Stimulated activated naive CD8-positive, alpha-beta T cell treated with anti-CD3 and anti-CD28 coated beads, Interleukin-15, Interleukin-2, amounts not matched to agents 100 ng/mL and 50 ng/mL, for 24 hours (primary cell): ENCODE data around the gene CYP19A1.
"Not testable (repeated sequence)": the region's sequence is repeated elsewhere in the genome, so short reads cannot be mapped to it uniquely, and the experiment has no call there.

Experiments used
- H3K27ac Mint-ChIP-seq: one replicate; pipeline ENCODE4 v1.8.0; 2021; ENCODE audit warnings: mild to moderate bottlenecking, mixed read lengths
- H3K27me3 Mint-ChIP-seq: one replicate; pipeline ENCODE4 v1.8.0; 2021; ENCODE audit warnings: mixed read lengths
- H3K36me3 Mint-ChIP-seq: one replicate; pipeline ENCODE4 v1.8.0; 2021; ENCODE audit warnings: low read depth, mixed read lengths
- H3K4me1 Mint-ChIP-seq: one replicate; pipeline ENCODE4 v1.8.0; 2021; ENCODE audit warnings: low read depth, mixed read lengths
- H3K4me3 Mint-ChIP-seq: one replicate; pipeline ENCODE4 v1.8.0; 2021; ENCODE audit warnings: mild to moderate bottlenecking, mixed read lengths
- H3K9me3 Mint-ChIP-seq: one replicate; pipeline ENCODE4 v1.8.0; 2021; ENCODE audit warnings: mixed read lengths

The CYP19A1 gene

DNA sequence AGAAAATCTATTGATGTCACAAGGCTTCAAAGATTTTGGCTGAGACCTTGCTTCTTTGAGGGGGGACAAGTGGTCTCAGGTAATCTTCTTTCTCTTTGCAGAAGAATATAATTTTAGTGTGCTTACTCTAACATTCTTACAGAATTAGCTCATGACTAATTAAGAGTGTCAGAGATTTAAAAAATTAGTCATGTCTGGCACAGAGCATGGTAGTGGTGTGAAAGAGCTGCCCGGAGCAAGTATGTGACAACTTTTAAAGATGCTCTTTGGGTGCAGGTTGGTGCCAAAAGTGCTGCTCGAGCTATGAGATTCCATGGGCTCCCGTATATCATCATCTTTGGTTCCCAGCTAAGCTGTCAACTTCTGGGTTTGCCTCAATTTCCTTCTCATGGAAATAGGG, 31.1 kb downstream of the CYP19A1 start:
- Mint-ChIP-seq H3K4me1 (no peaks in the 10 kb centered on the region), H3K27me3 (peaks cover 20% of the 10 kb centered on the region)

GRCh38 chr15:51303462-51303980, 34.9 kb downstream of the CYP19A1 start:
- Mint-ChIP-seq H3K27me3 (peaks cover 27% of the 10 kb centered on the region), H3K36me3 (no peaks in the 10 kb centered on the region), H3K27ac (no peak overlapping the region), H3K4me1 (no peaks in the 10 kb centered on the region), H3K4me3 (no peak overlapping the region), H3K9me3 (no peaks in the 10 kb centered on the region)

More for the DNA sequence above, 31.1 kb downstream of the CYP19A1 start:
- Mint-ChIP-seq H3K36me3 (no peaks in the 10 kb centered on the region), H3K4me3 (no peak overlapping the region), H3K27ac (no peak overlapping the region), H3K9me3 (no peaks in the 10 kb centered on the region)

GRCh38 chr15:51302480-51302879, 35.9 kb downstream of the CYP19A1 start:
- Mint-ChIP-seq H3K27me3 (peaks cover 27% of the 10 kb centered on the region), H3K27ac (no peak overlapping the region), H3K4me3 (no peak overlapping the region), H3K9me3 (no peaks in the 10 kb centered on the region), H3K4me1 (no peaks in the 10 kb centered on the region), H3K36me3 (no peaks in the 10 kb centered on the region)

DNA sequence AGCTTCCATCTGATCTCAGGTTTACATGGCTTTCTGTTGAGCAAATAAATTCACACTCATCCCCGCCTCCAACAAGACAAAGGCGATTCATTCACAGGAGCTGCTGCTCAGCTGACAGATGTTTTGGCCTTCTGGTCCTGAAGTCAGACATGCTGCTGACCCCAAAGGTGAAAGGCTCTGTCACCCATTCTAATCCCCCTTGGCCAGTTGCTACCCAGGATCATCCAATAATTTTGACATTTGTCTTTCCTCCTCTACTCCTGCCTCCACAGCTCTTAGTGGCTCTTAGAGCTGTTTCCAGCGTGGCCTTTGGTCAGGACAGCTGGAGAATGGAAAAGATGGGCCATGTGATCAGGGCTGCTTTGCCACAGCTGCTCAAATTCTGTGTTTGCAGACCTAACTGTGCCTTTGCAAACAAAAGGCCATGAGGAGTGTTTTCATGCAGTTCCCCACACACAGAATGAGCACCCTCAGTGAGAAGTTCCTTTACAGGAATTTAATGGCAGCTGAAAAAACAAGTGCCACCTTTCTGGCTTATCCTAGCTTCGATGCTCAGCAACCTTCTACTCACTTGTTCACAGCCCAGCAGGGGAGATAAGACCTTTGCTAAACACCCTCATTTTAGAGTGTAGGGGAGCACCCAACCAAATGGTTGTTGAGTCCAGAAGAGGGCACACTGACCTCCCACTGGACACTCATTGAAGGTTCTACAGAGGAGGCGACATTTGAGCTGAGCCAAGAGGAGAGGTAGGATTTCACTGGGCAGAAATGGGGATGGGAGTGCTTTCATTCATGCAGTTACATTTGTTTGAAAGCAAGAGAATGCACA, 39.0 kb downstream of the CYP19A1 start:
- Mint-ChIP-seq H3K4me3 (no peak overlapping the region), H3K27me3 (peaks cover 20% of the 10 kb centered on the region), H3K9me3 (no peaks in the 10 kb centered on the region), H3K4me1 (no peaks in the 10 kb centered on the region), H3K27ac (no peak overlapping the region), H3K36me3 (no peaks in the 10 kb centered on the region)

DNA sequence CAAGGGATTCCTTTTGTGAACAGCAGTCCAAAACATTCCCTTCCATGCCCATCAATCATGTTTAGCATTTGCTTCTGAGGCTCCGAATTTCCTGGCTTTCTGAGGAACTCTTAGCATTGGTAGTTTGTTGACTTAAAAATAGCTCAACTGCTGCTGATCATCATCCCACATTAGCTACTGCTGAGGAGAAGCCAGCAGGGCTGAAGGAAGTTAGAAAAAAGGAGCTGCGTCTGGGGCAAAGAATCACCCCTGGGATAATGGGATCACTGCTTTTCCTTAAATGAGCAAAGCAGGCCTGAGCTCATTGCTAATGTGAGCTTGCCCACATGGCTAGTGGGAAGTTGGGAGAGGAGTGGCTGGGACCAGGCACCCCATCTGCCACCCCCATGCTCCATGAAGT, 39.8 kb downstream of the CYP19A1 start:
- Mint-ChIP-seq H3K27ac (no peak overlapping the region), H3K4me1 (no peaks in the 10 kb centered on the region), H3K9me3 (no peaks in the 10 kb centered on the region), H3K4me3 (no peak overlapping the region), H3K36me3 (no peaks in the 10 kb centered on the region), H3K27me3 (peaks cover 16% of the 10 kb centered on the region)

GRCh38 chr15:51290720-51291119, 47.7 kb downstream of the CYP19A1 start:
- Mint-ChIP-seq H3K27me3 (peaks cover 13% of the 10 kb centered on the region), H3K27ac (no peak overlapping the region), H3K4me3 (no peak overlapping the region), H3K36me3 (no peaks in the 10 kb centered on the region), H3K4me1 (no peaks in the 10 kb centered on the region), H3K9me3 (no peaks in the 10 kb centered on the region)

- H3K36me3 Mint-ChIP-seq: no peaks in the 10 kb centered on the region
- H3K4me1 Mint-ChIP-seq: no peaks in the 10 kb centered on the region
- no peak overlapping the region for H3K27ac Mint-ChIP-seq
- no peak overlapping the region for H3K4me3 Mint-ChIP-seq
- H3K27me3 Mint-ChIP-seq: peaks cover 13% of the 10 kb centered on the region
- no peaks in the 10 kb centered on the region for H3K9me3 Mint-ChIP-seq
These were observed 49.1 kb downstream of the CYP19A1 start for GRCh38 chr15:51289290-51289689.

GRCh38 chr15:51288143-51289065, 50.0 kb downstream of the CYP19A1 start:
- no peaks in the 10 kb centered on the region for H3K36me3 Mint-ChIP-seq
- H3K9me3 Mint-ChIP-seq: no peaks in the 10 kb centered on the region
- peaks cover 13% of the 10 kb centered on the region for H3K27me3 Mint-ChIP-seq
- no peak overlapping the region for H3K4me3 Mint-ChIP-seq
- no peak overlapping the region for H3K27ac Mint-ChIP-seq
- no peaks in the 10 kb centered on the region for H3K4me1 Mint-ChIP-seq

DNA sequence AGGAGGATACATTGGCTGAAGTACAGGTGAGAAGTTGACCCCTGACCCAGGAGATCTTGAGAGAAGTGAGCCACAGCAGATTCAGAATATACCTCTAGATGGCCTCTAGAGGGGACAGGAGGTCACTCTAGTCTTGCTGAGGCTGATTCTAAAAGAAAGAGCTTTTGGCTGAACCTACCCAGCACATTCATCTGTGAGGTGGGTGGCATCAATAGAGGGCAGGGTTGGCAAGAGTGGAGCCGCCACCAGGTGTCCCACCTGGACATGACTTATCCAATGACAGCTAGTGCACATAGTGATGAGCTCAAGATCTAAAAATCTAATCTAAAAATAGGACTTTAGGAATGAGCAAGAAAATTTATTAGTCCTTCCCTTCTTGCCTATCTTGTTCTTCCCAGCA, 51.6 kb downstream of the CYP19A1 start:
- H3K4me1 Mint-ChIP-seq: no peaks in the 10 kb centered on the region
- peaks cover 13% of the 10 kb centered on the region for H3K27me3 Mint-ChIP-seq
- no peaks in the 10 kb centered on the region for H3K36me3 Mint-ChIP-seq
- H3K27ac Mint-ChIP-seq: no peak overlapping the region
- no peak overlapping the region for H3K4me3 Mint-ChIP-seq
- H3K9me3 Mint-ChIP-seq: no peaks in the 10 kb centered on the region

GRCh38 chr15:51285399-51285798, 53.0 kb downstream of the CYP19A1 start:
- H3K4me1 Mint-ChIP-seq: no peaks in the 10 kb centered on the region
- H3K27ac Mint-ChIP-seq: no peak overlapping the region
- peaks cover 7% of the 10 kb centered on the region for H3K27me3 Mint-ChIP-seq
- H3K9me3 Mint-ChIP-seq: no peaks in the 10 kb centered on the region
- no peaks in the 10 kb centered on the region for H3K36me3 Mint-ChIP-seq
- no peak overlapping the region for H3K4me3 Mint-ChIP-seq

GRCh38 chr15:51284871-51285270, 53.5 kb downstream of the CYP19A1 start:
- H3K36me3 Mint-ChIP-seq: no peaks in the 10 kb centered on the region
- peaks cover 7% of the 10 kb centered on the region for H3K27me3 Mint-ChIP-seq
- no peaks in the 10 kb centered on the region for H3K4me1 Mint-ChIP-seq
- H3K27ac Mint-ChIP-seq: no peak overlapping the region
- H3K9me3 Mint-ChIP-seq: no peaks in the 10 kb centered on the region
- H3K4me3 Mint-ChIP-seq: no peak overlapping the region

DNA sequence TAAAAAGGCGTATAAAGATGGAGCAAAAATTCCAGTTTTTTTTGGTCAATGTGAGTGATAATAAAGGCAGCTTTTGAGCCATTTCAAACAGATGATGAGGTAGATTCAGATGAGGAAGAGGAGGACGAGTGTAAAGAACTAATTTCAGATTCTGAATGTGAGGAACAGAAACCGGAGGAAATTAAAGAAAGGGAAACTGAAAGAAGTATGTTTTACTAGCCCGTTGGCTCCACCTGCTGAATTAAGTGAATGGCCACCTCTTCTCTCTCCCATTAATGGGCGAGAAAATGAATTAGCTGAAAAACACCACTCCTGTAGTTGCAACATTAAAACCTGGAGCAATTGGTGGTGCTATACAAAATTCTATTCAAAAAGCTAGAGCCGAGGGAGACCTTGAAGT, 55.4 kb downstream of the CYP19A1 start:
- Mint-ChIP-seq H3K4me3 (no peak overlapping the region), H3K9me3 (no peaks in the 10 kb centered on the region), H3K27ac (no peak overlapping the region), H3K27me3 (peaks cover 17% of the 10 kb centered on the region), H3K36me3 (no peaks in the 10 kb centered on the region), H3K4me1 (no peaks in the 10 kb centered on the region)

- H3K27me3 Mint-ChIP-seq: peaks cover 17% of the 10 kb centered on the region
- not testable (repeated sequence) for H3K4me1 Mint-ChIP-seq, H3K4me3 Mint-ChIP-seq, H3K27ac Mint-ChIP-seq, H3K9me3 Mint-ChIP-seq, H3K36me3 Mint-ChIP-seq
These were observed 56.2 kb downstream of the CYP19A1 start for GRCh38 chr15:51282241-51282640.

- no peak overlapping the region for H3K4me3 Mint-ChIP-seq
- peaks cover 21% of the 10 kb centered on the region for H3K27me3 Mint-ChIP-seq
- no peaks in the 10 kb centered on the region for H3K9me3 Mint-ChIP-seq
- no peaks in the 10 kb centered on the region for H3K4me1 Mint-ChIP-seq
- H3K27ac Mint-ChIP-seq: no peak overlapping the region
- H3K36me3 Mint-ChIP-seq: no peaks in the 10 kb centered on the region
These were observed 56.9 kb downstream of the CYP19A1 start for GRCh38 chr15:51281368-51281967.

DNA sequence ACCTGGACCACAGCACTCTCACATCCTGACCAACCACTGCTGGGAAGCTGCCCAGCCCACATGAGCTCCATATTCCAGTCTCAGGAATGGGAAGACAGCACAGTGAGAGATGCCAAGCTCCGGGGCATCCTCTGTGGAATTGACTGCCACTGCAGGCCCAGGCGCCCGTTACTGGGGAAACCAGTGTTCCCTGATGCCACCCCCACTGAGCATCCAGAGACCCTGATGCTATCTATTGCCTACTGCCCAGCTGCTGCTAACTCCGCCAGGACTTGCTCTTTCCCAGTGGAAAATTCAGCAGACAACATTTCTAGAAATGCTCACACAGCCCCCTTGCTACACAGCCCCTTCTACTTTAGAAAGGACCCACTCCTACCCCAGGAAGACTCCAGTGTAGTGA, 57.6 kb downstream of the CYP19A1 start:
- H3K36me3 Mint-ChIP-seq: no peaks in the 10 kb centered on the region
- H3K27ac Mint-ChIP-seq: no peak overlapping the region
- peaks cover 27% of the 10 kb centered on the region for H3K27me3 Mint-ChIP-seq
- H3K4me1 Mint-ChIP-seq: no peaks in the 10 kb centered on the region
- H3K4me3 Mint-ChIP-seq: no peak overlapping the region
- no peaks in the 10 kb centered on the region for H3K9me3 Mint-ChIP-seq
